Measurements from ENCODE around the gene ZMYND11. TPM values are rescaled to one million over a fixed set of nuclear protein-coding genes. Genes with fewer than 3 reads are reported as not detected.

Gene ZMYND11
- total RNA-seq, 2 donors from 2014 or later, result 14.2 to 23.4 TPM

GRCh38 chr10:194281-194680, 59.0 kb downstream of the ZMYND11 start:
- Mint-ChIP-seq H3K4me1 (peaks cover 9% of the 10 kb centered on the region), H3K27ac (no peak overlapping the region), H3K4me3 (no peak overlapping the region), H3K9me3 (no peaks in the 10 kb centered on the region), H3K36me3 (ENCODE audit: low read depth) (peaks cover 45% of the 10 kb centered on the region), H3K27me3 (no peaks in the 10 kb centered on the region)
- no peak for ATAC-seq (replicated peaks)

- Mint-ChIP-seq H3K27ac (peak overlapping the region; percentile 94), H3K36me3 (ENCODE audit: low read depth) (peaks cover 6% of the 10 kb centered on the region), H3K4me1 (peaks cover 10% of the 10 kb centered on the region), H3K4me3 (no peak overlapping the region), H3K9me3 (no peaks in the 10 kb centered on the region), H3K27me3 (no peaks in the 10 kb centered on the region)
- ATAC-seq (replicated peaks), result no peak
These were observed 65.2 kb downstream of the ZMYND11 start for GRCh38 chr10:200405-200804.

- Mint-ChIP-seq H3K4me3 (peak overlapping the region; percentile 50), H3K4me1 (peaks cover 10% of the 10 kb centered on the region), H3K9me3 (no peaks in the 10 kb centered on the region), H3K27ac (peak overlapping the region; percentile 94), H3K36me3 (ENCODE audit: low read depth) (peaks cover 6% of the 10 kb centered on the region), H3K27me3 (no peaks in the 10 kb centered on the region)
- peak; percentile 85 for ATAC-seq (replicated peaks)
These were observed 66.1 kb downstream of the ZMYND11 start for GRCh38 chr10:201328-201771.

- Mint-ChIP-seq H3K27ac (no peak overlapping the region), H3K4me1 (no peaks in the 10 kb centered on the region), H3K27me3 (no peaks in the 10 kb centered on the region), H3K4me3 (no peak overlapping the region), H3K36me3 (ENCODE audit: low read depth) (peaks cover 18% of the 10 kb centered on the region), H3K9me3 (no peaks in the 10 kb centered on the region)
- ATAC-seq (replicated peaks), result no peak
These were observed 73.4 kb downstream of the ZMYND11 start for GRCh38 chr10:208616-209015.

GRCh38 chr10:209357-209756, 74.1 kb downstream of the ZMYND11 start:
- H3K4me1 Mint-ChIP-seq, result no peaks in the 10 kb centered on the region
- H3K27ac Mint-ChIP-seq, result no peak overlapping the region
- peaks cover 18% of the 10 kb centered on the region for H3K36me3 Mint-ChIP-seq (ENCODE audit: low read depth)
- no peaks in the 10 kb centered on the region for H3K27me3 Mint-ChIP-seq
- H3K4me3 Mint-ChIP-seq, result no peak overlapping the region
- no peak for ATAC-seq (replicated peaks)
- H3K9me3 Mint-ChIP-seq, result no peaks in the 10 kb centered on the region

GRCh38 chr10:210297-210696, 75.0 kb downstream of the ZMYND11 start:
- Mint-ChIP-seq H3K36me3 (ENCODE audit: low read depth) (peaks cover 20% of the 10 kb centered on the region), H3K27ac (no peak overlapping the region), H3K27me3 (no peaks in the 10 kb centered on the region), H3K9me3 (no peaks in the 10 kb centered on the region), H3K4me1 (no peaks in the 10 kb centered on the region), H3K4me3 (no peak overlapping the region)
- ATAC-seq (replicated peaks), result no peak

- H3K27me3 Mint-ChIP-seq, result no peaks in the 10 kb centered on the region
- H3K4me1 Mint-ChIP-seq, result peaks cover 10% of the 10 kb centered on the region
- no peak overlapping the region for H3K4me3 Mint-ChIP-seq
- peaks cover 8% of the 10 kb centered on the region for H3K36me3 Mint-ChIP-seq (ENCODE audit: low read depth)
- no peak overlapping the region for H3K27ac Mint-ChIP-seq
- ATAC-seq (replicated peaks), result no peak
- no peaks in the 10 kb centered on the region for H3K9me3 Mint-ChIP-seq
These were observed 80.2 kb downstream of the ZMYND11 start for GRCh38 chr10:215444-215843.

GRCh38 chr10:218798-219197, 83.5 kb downstream of the ZMYND11 start:
- no peak overlapping the region for H3K4me3 Mint-ChIP-seq
- H3K9me3 Mint-ChIP-seq, result no peaks in the 10 kb centered on the region
- H3K4me1 Mint-ChIP-seq, result peaks cover 10% of the 10 kb centered on the region
- peak overlapping the region; percentile 73 for H3K27ac Mint-ChIP-seq
- no peak for ATAC-seq (replicated peaks)
- H3K27me3 Mint-ChIP-seq, result no peaks in the 10 kb centered on the region
- H3K36me3 Mint-ChIP-seq (ENCODE audit: low read depth), result peaks cover 5% of the 10 kb centered on the region

- H3K4me3 Mint-ChIP-seq, result no peak overlapping the region
- H3K27ac Mint-ChIP-seq, result no peak overlapping the region
- H3K27me3 Mint-ChIP-seq, result no peaks in the 10 kb centered on the region
- H3K9me3 Mint-ChIP-seq, result no peaks in the 10 kb centered on the region
- peaks cover 10% of the 10 kb centered on the region for H3K4me1 Mint-ChIP-seq
- H3K36me3 Mint-ChIP-seq (ENCODE audit: low read depth), result peaks cover 9% of the 10 kb centered on the region
- ATAC-seq (replicated peaks), result no peak
These were observed 84.6 kb downstream of the ZMYND11 start for GRCh38 chr10:219731-220472.

- no peak for ATAC-seq (replicated peaks)
- Mint-ChIP-seq H3K27me3 (no peaks in the 10 kb centered on the region), H3K4me3 (no peak overlapping the region), H3K4me1 (no peaks in the 10 kb centered on the region), H3K27ac (no peak overlapping the region), H3K36me3 (ENCODE audit: low read depth) (peaks cover 5% of the 10 kb centered on the region), H3K9me3 (no peaks in the 10 kb centered on the region)
These were observed 89.3 kb downstream of the ZMYND11 start for GRCh38 chr10:224571-224970.

- Mint-ChIP-seq H3K4me3 (no peak overlapping the region), H3K27me3 (no peaks in the 10 kb centered on the region), H3K36me3 (ENCODE audit: low read depth) (peaks cover 5% of the 10 kb centered on the region), H3K4me1 (no peaks in the 10 kb centered on the region), H3K9me3 (no peaks in the 10 kb centered on the region), H3K27ac (no peak overlapping the region)
- ATAC-seq (replicated peaks), result no peak
These were observed 90.8 kb downstream of the ZMYND11 start for GRCh38 chr10:226018-226417.

- Mint-ChIP-seq H3K27ac (no peak overlapping the region), H3K27me3 (no peaks in the 10 kb centered on the region), H3K4me3 (no peak overlapping the region), H3K36me3 (ENCODE audit: low read depth) (peaks cover 5% of the 10 kb centered on the region), H3K9me3 (no peaks in the 10 kb centered on the region), H3K4me1 (no peaks in the 10 kb centered on the region)
- ATAC-seq (replicated peaks), result no peak
These were observed 91.8 kb downstream of the ZMYND11 start for GRCh38 chr10:227014-227413.

- no peaks in the 10 kb centered on the region for H3K9me3 Mint-ChIP-seq
- H3K36me3 Mint-ChIP-seq (ENCODE audit: low read depth), result peaks cover 5% of the 10 kb centered on the region
- H3K4me1 Mint-ChIP-seq, result no peaks in the 10 kb centered on the region
- no peaks in the 10 kb centered on the region for H3K27me3 Mint-ChIP-seq
- H3K27ac Mint-ChIP-seq, result no peak overlapping the region
- H3K4me3 Mint-ChIP-seq, result no peak overlapping the region
- no peak for ATAC-seq (replicated peaks)
These were observed 93.1 kb downstream of the ZMYND11 start for GRCh38 chr10:228366-228765.

GRCh38 chr10:230758-231157, 95.5 kb downstream of the ZMYND11 start:
- H3K4me3 Mint-ChIP-seq, result no peak overlapping the region
- no peak for ATAC-seq (replicated peaks)
- H3K27me3 Mint-ChIP-seq, result no peaks in the 10 kb centered on the region
- peaks cover 7% of the 10 kb centered on the region for H3K36me3 Mint-ChIP-seq (ENCODE audit: low read depth)
- H3K27ac Mint-ChIP-seq, result no peak overlapping the region
- H3K4me1 Mint-ChIP-seq, result no peaks in the 10 kb centered on the region
- no peaks in the 10 kb centered on the region for H3K9me3 Mint-ChIP-seq

- H3K27ac Mint-ChIP-seq, result no peak overlapping the region
- no peaks in the 10 kb centered on the region for H3K27me3 Mint-ChIP-seq
- H3K9me3 Mint-ChIP-seq, result no peaks in the 10 kb centered on the region
- no peak overlapping the region for H3K4me3 Mint-ChIP-seq
- no peak for ATAC-seq (replicated peaks)
- no peaks in the 10 kb centered on the region for H3K4me1 Mint-ChIP-seq
- peaks cover 16% of the 10 kb centered on the region for H3K36me3 Mint-ChIP-seq (ENCODE audit: low read depth)
These were observed 96.8 kb downstream of the ZMYND11 start for GRCh38 chr10:232061-232460.
